HG03025 (cell line): ENCODE measurements around the gene PGRMC1.
A peak's percentile ranks its signal among the peaks of the same experiment; 100 is the strongest.
"Not testable (repeated sequence)": the region's sequence is repeated elsewhere in the genome, so short reads cannot be mapped to it uniquely, and the experiment has no call there.

Experiments used
- ATAC-seq: cut with Tn5 transposase; IDR thresholded peaks from one replicate; pipeline ENCODE4 v1.9.1; 2021; ENCODE audit warnings: mild to moderate bottlenecking, moderate library complexity; ENCODE audit not compliant: unreplicated experiment, low FRiP score

The PGRMC1 gene

GRCh38 chrX:119231936-119232445 is 4.1 kb upstream of the PGRMC1 start:
- ATAC-seq, result no peak

- ATAC-seq, result no peak
Observed at GRCh38 chrX:119235051-119235511, 1.0 kb upstream of the PGRMC1 start.

GRCh38 chrX:119236623-119237561 is 807 bp downstream of the PGRMC1 start:
- ATAC-seq, result peak; percentile 24

- ATAC-seq, result no peak
Observed at GRCh38 chrX:119237562-119237942, 1.5 kb downstream of the PGRMC1 start.

- ATAC-seq, result no peak
Observed at GRCh38 chrX:119238557-119238956, 2.5 kb downstream of the PGRMC1 start.

- ATAC-seq, result no peak
Observed at GRCh38 chrX:119240356-119240755, 4.3 kb downstream of the PGRMC1 start.

- ATAC-seq, result no peak
Observed at GRCh38 chrX:119247702-119248101, 11.6 kb downstream of the PGRMC1 start.

- no peak for ATAC-seq
Observed at GRCh38 chrX:119249891-119250290, 13.8 kb downstream of the PGRMC1 start.

- no peak for ATAC-seq
Observed at GRCh38 chrX:119251386-119251785, 15.3 kb downstream of the PGRMC1 start.

- no peak for ATAC-seq
Observed at GRCh38 chrX:119252716-119253115, 16.6 kb downstream of the PGRMC1 start.

- no peak for ATAC-seq
Observed at GRCh38 chrX:119266364-119266995, 30.4 kb downstream of the PGRMC1 start.

- ATAC-seq, result not testable (repeated sequence)
Observed at GRCh38 chrX:119267115-119267514, 31.0 kb downstream of the PGRMC1 start.

- ATAC-seq, result no peak
Observed at GRCh38 chrX:119272882-119273419, 36.9 kb downstream of the PGRMC1 start.

- no peak for ATAC-seq
Observed at GRCh38 chrX:119273420-119274192, 37.5 kb downstream of the PGRMC1 start.

- ATAC-seq, result not testable (repeated sequence)
Observed at GRCh38 chrX:119282347-119282746, 46.3 kb downstream of the PGRMC1 start.

- ATAC-seq, result no peak
Observed at GRCh38 chrX:119288890-119289393, 52.9 kb downstream of the PGRMC1 start.

GRCh38 chrX:119290476-119290875 is 54.4 kb downstream of the PGRMC1 start:
- no peak for ATAC-seq

GRCh38 chrX:119291246-119291645 is 55.2 kb downstream of the PGRMC1 start:
- not testable (repeated sequence) for ATAC-seq

- ATAC-seq, result no peak
Observed at GRCh38 chrX:119292445-119292844, 56.4 kb downstream of the PGRMC1 start.
